Hepatocyte (in vitro differentiated cells): ENCODE data around the gene MEGF10. TPM values are rescaled to one million over a fixed set of nuclear protein-coding genes. Genes with fewer than 3 reads are reported as not detected.

Experiments used
- DNase-seq: peaks from one replicate; pipeline ENCODE4 v3.0.0-alpha.2; 2016; ENCODE audit warnings: low spot score
- H2AFZ ChIP-seq: fragments of 200-600 bp; sonication (generic); 2 replicates; pipeline ENCODE4 v1.6.0; 2016; ENCODE audit warnings: antibody characterized with exemption, mild to moderate bottlenecking
- H3K27ac ChIP-seq: fragments of 200-600 bp; sonication (generic); 2 replicates; pipeline ENCODE4 v1.5.1; 2016; ENCODE audit warnings: mild to moderate bottlenecking
- H3K27me3 ChIP-seq: fragments of 200-600 bp; sonication (generic); 2 replicates; pipeline ENCODE4 v1.6.1; 2016
- H3K36me3 ChIP-seq: fragments of 200-600 bp; sonication (generic); replicated peaks from 2 replicates; pipeline ENCODE4 v1.5.1; 2016; ENCODE audit warnings: low read depth; ENCODE audit not compliant: insufficient read depth
- H3K4me1 ChIP-seq: fragments of 200-600 bp; sonication (generic); 2 replicates; pipeline ENCODE4 v1.5.1; 2016; ENCODE audit warnings: mild to moderate bottlenecking, moderate library complexity; ENCODE audit not compliant: insufficient read depth
- H3K4me2 ChIP-seq: fragments of 200-600 bp; sonication (generic); 2 replicates; pipeline ENCODE4 v1.6.0; 2016
- H3K4me3 ChIP-seq: fragments of 200-600 bp; sonication (generic); 2 replicates; pipeline ENCODE4 v1.5.1; 2016; ENCODE audit warnings: mild to moderate bottlenecking
- H3K79me2 ChIP-seq: fragments of 200-600 bp; sonication (generic); 2 replicates; pipeline ENCODE4 v1.6.0; 2017; ENCODE audit warnings: mild to moderate bottlenecking
- H3K9me2 ChIP-seq: fragments of 200-600 bp; sonication (generic); replicated peaks from 2 replicates; pipeline ENCODE4 v1.6.0; 2017; ENCODE audit warnings: mild to moderate bottlenecking; ENCODE audit not compliant: insufficient read depth
- H3K9me3 ChIP-seq: fragments of 200-600 bp; sonication (generic); 2 replicates; pipeline ENCODE4 v1.5.1; 2016; ENCODE audit warnings: low read depth, mild to moderate bottlenecking
- H4K20me1 ChIP-seq: fragments of 200-600 bp; sonication (generic); 2 replicates; pipeline ENCODE4 v1.6.0; 2016; ENCODE audit warnings: mild to moderate bottlenecking; ENCODE audit not compliant: insufficient read depth, poor library complexity, severe bottlenecking
- CTCF ChIP-seq: fragments of 200-600 bp; sonication (generic); IDR thresholded peaks from 2 replicates; pipeline ENCODE4 v1.5.1; 2016; ENCODE audit warnings: antibody characterized with exemption, mild to moderate bottlenecking; ENCODE audit not compliant: poor library complexity
- EZH2 ChIP-seq: fragments of 200-600 bp; sonication (generic); IDR thresholded peaks from 2 replicates; pipeline ENCODE4 v1.6.1; 2016; ENCODE audit warnings: antibody characterized with exemption, mild to moderate bottlenecking, borderline replicate concordance
- EZH2phosphoT487 ChIP-seq: fragments of 200-600 bp; sonication (generic); IDR thresholded peaks from one replicate; pipeline ENCODE4 v1.6.1; 2018; ENCODE audit warnings: antibody characterized with exemption, mild to moderate bottlenecking, low read depth, moderate library complexity; ENCODE audit not compliant: unreplicated experiment, severe bottlenecking
- WGBS: methylation state at CpG from one replicate; pipeline ENCODE4 v1.1.6; 2016; ENCODE audit warnings: low lambda C conversion rate; ENCODE audit errors: missing lambda C conversion rate; 5-methylcytosine and 5-hydroxymethylcytosine counted together
- polyA plus RNA-seq: library from polyadenylated mRNA; unstranded; fragments of >200 nt; fragmentation: Nextera tagmentation; extraction: Ambion mirVana; gene quantifications from 2 replicates; pipeline ENCODE4 v1.2.1, GENCODE V29; 2016
- total RNA-seq: library from RNA; depleted of rRNA; stranded (reverse); fragments of >200 nt; gene quantifications from 2 replicates; pipeline ENCODE4 v1.2.3, GENCODE V29; 2014

The MEGF10 gene
- total and polyA plus RNA-seq, 2 experiments from 2014 or later: 1.7 to 6.7 TPM

- Histone ChIP-seq H3K9me2 (no peaks in the 10 kb centered on the region), H3K27me3 (no peaks in the 10 kb centered on the region), H4K20me1 (no peaks in the 10 kb centered on the region), H3K4me3 (no peak overlapping the region), H3K79me2 (no peaks in the 10 kb centered on the region), H3K36me3 (no peaks in the 10 kb centered on the region), H2AFZ (no peak overlapping the region), H3K4me2 (no peak overlapping the region), H3K9me3 (no peaks in the 10 kb centered on the region), H3K4me1 (no peaks in the 10 kb centered on the region), H3K27ac (no peak overlapping the region)
- no peak for TF ChIP-seq EZH2phosphoT487
- no peak for TF ChIP-seq EZH2
- no peak for TF ChIP-seq CTCF
- no peak for DNase-seq
- 92% methylated on average over 15 of the region's 15 CpGs for WGBS
Observed at GRCh38 chr5:127409921-127410675, 119.5 kb downstream of the MEGF10 start.

- no peaks in the 10 kb centered on the region for H3K27me3 ChIP-seq
- WGBS: 65% methylated on average over 4 of the region's 4 CpGs
- no peak overlapping the region for H3K4me3 ChIP-seq
- no peak overlapping the region for H3K27ac ChIP-seq
- no peak overlapping the region for H2AFZ ChIP-seq
- H3K36me3 ChIP-seq: no peaks in the 10 kb centered on the region
- no peak for DNase-seq
- no peaks in the 10 kb centered on the region for H3K79me2 ChIP-seq
- H3K4me2 ChIP-seq: no peak overlapping the region
- no peaks in the 10 kb centered on the region for H3K9me3 ChIP-seq
- no peaks in the 10 kb centered on the region for H4K20me1 ChIP-seq
- H3K9me2 ChIP-seq: no peaks in the 10 kb centered on the region
- no peak for TF ChIP-seq EZH2
- TF ChIP-seq CTCF: no peak
- TF ChIP-seq EZH2phosphoT487: no peak
- no peaks in the 10 kb centered on the region for H3K4me1 ChIP-seq
Observed at GRCh38 chr5:127410959-127411358, 120.4 kb downstream of the MEGF10 start.

- Histone ChIP-seq H3K4me1 (no peaks in the 10 kb centered on the region), H3K4me2 (no peak overlapping the region), H2AFZ (no peak overlapping the region), H3K79me2 (no peaks in the 10 kb centered on the region), H4K20me1 (no peaks in the 10 kb centered on the region), H3K27me3 (no peaks in the 10 kb centered on the region), H3K9me2 (no peaks in the 10 kb centered on the region), H3K36me3 (no peaks in the 10 kb centered on the region), H3K9me3 (no peaks in the 10 kb centered on the region), H3K4me3 (no peak overlapping the region), H3K27ac (no peak overlapping the region)
- 89% methylated on average over 5 of the region's 5 CpGs for WGBS
- no peak for TF ChIP-seq EZH2
- no peak for TF ChIP-seq EZH2phosphoT487
- no peak for TF ChIP-seq CTCF
- no peak for DNase-seq
Observed at GRCh38 chr5:127411381-127411780, 120.8 kb downstream of the MEGF10 start.

GRCh38 chr5:127412698-127413097 is 122.1 kb downstream of the MEGF10 start:
- DNase-seq: no peak
- WGBS: 60% methylated on average over 3 of the region's 3 CpGs
- Histone ChIP-seq H3K4me3 (no peak overlapping the region), H3K79me2 (no peaks in the 10 kb centered on the region), H3K36me3 (no peaks in the 10 kb centered on the region), H4K20me1 (no peaks in the 10 kb centered on the region), H3K4me1 (no peaks in the 10 kb centered on the region), H3K9me2 (no peaks in the 10 kb centered on the region), H3K4me2 (no peak overlapping the region), H2AFZ (no peak overlapping the region), H3K27ac (no peak overlapping the region), H3K27me3 (no peaks in the 10 kb centered on the region), H3K9me3 (no peaks in the 10 kb centered on the region)
- TF ChIP-seq CTCF (no peak), EZH2phosphoT487 (no peak), EZH2 (no peak)
